HG02678 (cell line): ENCODE results near the gene LYZL2.
"Not testable (repeated sequence)": the region's sequence is repeated elsewhere in the genome, so short reads cannot be mapped to it uniquely, and the experiment has no call there.

Source experiments
- ATAC-seq: cut with Tn5 transposase; IDR thresholded peaks from one replicate; pipeline ENCODE4 v1.9.1; 2021; ENCODE audit warnings: mild to moderate bottlenecking, moderate library complexity; ENCODE audit not compliant: unreplicated experiment

The LYZL2 gene

DNA sequence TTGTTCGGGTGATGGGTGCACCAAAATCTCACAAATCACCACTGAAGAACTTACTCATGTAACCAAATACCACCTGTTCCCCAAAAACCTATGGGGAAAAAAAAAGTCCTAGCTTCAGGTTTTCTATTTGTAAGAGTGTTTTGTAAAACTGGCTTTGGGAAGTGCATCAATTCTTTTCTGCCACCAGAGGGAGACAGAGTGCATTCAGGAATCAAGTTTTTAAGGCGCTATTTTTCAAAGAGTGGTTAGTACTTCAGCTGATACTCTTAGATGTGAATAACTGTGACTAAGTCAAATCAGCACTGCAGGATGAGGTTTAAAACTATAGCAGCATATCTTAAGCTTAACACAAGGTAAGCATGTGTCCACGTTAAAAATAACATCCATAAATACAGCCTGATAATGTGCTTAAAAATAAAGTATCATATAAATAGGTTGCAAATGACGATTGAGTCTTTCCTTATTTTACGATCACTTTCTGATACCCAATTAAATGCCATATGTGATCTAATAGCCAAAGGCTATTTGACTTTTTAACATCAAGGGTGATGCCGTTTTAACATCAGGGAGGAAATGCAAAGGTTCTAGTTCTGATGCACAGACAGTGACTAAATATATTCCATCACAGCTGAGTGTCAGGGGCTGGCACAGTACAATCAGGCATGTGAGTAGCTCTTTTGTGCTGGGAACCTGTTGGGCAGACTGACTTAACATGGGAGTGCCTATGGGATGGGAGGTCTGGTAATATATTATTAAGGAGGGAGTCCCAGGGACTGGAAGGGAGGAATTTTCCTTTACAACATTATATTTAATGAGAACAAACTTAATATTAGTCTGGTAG lies 10.6 kb upstream of the LYZL2 start:
- ATAC-seq = no peak

DNA sequence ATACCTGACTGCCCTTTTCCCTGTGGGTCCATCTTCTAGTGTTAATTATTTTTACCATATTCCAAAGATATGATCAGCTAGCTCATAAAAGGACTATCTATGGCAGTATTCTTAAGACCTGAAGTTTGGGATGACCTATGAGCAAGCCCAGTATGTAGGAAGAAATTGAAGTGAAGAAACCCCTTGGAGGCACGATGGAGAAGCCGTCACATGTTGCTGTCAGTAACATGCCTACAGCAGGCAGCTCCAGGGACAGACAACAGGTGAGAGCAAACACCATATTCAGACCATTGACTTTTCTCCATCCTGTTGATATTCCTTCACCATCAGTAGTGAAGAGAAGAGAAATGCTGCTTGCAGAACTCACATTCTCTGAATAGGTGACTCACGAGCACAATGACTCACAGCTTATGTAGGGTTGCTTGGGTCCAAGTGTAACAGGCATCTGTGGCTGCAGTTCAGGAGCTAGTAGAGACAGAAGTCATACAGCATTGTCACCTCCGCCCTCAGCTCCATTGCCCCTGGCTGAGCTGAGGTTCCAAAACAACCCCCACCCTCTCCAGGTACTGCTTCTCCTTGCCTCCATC lies 8.4 kb upstream of the LYZL2 start:
- no peak for ATAC-seq

DNA sequence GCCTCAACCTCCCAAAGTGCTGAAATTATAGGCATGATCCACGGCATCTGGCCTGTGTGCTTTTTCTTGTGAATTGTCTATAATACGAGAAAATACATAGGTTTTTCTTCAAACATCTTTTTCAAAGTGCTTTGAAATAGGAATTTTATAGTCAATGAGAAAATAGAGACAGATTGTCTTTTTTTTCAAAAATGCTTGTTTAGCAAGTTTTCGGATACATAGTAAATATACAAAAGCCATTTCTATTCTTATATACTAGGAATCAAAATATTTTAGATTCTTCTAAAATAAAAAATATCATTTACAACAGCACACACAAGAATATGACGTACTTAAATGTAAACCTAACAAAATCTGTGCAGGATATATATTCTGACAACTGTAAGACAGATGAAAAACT lies 1.6 kb upstream of the LYZL2 start:
- ATAC-seq = no peak

DNA sequence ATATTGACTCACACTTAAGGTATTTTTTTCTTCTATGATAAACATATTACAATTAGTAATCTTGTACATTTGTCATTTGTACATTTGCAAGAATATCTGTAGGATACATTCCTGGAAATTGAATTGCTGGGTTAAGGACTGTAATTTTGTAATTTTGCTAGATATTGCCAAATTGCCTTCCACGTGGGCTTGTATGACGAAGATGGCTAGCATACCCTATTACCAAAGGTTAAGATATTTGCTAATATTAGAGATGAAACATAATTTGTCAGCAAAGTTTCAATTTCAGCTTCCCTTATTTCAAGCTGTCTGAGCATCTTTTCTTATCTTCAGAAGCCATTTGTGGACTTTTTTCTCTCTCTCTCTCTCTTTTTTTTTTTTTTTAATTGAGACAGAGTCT lies 1.0 kb upstream of the LYZL2 start:
- no peak for ATAC-seq

DNA sequence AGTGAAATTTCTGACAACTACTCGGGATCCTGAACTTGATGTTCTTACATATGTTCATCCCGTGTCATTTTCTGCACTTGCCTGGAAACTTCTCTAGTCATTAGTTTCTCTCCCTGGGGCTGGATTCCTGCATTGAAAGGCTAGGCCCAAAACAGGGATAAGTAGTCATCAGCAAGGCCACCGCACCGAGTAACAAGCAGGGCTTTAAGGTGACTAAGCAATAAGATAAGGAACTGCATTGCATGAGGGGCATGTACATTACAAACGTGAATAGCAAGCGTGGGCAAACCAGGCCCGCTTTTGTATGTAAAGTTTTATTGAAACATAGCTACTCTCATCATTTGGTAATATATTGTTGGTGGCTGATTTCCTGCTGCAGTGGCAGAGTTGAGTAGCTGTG lies 977 bp downstream of the LYZL2 start:
- not testable (repeated sequence) for ATAC-seq

DNA sequence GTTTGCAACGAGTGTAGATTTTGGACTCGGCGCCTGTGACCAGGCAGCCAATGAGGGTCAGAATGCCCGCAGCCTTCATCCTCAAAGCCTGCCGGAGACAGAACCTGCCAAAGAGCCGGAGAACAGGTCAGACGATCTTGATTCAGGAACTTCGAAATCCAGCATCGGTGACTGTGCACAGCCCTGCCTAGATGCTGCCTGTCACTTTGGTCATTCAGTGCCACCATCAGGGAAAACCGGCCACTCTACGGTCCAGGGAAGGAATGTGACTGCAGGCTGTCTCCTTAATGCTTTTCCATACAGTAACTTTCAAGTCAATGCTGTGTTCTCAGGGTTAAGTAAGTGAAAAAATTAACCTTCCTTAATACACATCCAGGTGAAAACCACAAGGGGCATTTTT lies 2.7 kb downstream of the LYZL2 start:
- ATAC-seq = not testable (repeated sequence)

DNA sequence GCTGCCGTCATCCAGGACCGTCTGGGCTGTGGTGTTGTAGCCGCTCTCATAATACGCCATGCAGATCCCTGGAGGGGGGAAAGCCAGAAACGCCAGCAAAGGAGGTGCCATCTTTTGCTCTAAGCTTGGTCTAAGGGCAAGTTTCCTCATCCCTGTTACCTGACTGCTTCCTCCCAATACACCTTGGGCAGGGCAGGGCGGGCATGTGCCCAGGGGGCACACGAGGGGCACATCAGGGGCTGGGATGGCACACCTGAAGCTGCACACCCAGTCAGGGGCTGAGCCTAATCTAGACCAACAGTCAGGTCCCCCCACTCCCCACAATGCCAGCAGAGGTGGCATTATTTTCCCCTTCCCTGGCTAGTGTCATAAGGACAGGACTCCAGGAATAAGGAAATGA lies 3.4 kb downstream of the LYZL2 start:
- not testable (repeated sequence) for ATAC-seq

DNA sequence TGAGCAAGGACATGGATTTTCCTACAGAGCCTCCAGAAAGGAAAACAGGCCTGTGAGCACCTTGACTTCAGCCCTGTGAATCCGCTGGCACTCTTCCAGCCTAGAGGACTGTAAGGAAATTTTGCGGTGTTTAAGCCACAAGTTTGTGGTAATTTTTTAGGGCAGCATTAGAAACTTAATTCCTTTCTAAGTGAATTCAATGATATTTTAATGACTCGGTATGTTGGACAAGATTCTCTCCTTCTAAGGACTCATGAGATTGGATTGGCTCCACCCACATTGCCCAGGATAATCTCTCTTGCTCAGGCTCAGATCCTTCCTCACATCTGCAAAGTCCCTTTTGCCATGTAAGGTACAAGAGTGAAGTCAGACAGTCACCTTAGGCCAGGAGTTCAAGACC lies 4.5 kb downstream of the LYZL2 start:
- no peak for ATAC-seq

DNA sequence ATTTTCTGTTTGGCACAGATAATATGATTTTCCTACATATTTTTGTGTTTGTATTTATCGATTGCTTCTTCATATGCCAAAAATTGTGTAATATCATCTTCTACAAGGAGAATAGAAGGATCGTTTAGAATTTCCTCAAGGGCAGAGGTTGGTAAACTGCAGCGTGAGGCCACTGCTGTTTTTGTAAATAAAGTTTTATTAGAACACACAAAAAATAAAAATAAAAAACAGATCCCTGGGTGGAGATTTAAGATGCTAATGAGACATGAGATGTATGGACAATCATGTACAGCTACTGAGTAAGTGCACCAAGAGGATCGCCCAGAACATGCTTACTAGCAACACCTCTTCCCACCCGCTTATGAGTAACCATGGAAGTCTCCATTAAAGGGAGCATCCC lies 9.6 kb downstream of the LYZL2 start:
- ATAC-seq = no peak

DNA sequence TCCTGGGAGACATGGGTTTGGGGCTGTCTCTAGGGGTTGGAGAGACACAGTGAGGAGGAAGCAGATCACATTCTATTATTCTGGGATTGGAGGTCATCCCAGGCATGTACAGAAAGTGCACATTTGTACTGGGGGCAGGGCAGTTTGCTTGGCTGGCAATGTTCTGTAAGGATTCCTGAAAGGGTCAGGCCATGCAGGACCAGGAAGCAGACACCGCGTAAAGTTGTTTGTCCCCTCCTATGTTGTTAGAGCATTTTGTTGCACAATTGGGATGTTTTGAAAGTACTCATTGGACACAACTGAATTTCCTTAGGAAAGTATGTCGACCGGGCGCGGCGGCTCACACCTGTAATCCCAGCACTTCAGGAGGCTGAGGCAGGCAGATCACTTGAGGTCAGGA lies 12.5 kb downstream of the LYZL2 start:
- ATAC-seq = no peak

DNA sequence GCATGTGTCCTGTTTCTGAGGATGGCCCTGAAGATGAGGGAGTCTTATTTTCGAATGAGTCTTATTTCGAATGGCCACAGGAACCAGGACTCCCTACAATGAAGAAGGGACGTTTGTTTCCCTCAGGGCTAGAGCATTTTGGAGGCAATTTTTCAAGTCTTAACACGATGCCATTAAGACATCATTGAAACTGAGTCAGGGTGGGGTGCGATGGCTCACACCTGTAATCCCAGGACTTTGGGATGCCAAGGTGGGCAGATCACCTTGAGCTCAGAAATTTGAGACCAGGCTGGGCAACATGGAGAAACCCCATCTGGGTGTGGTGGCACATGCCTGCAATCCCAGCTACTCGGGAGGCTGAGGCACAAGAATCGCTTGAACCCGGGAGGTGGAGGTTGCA lies 18.5 kb downstream of the LYZL2 start:
- not testable (repeated sequence) for ATAC-seq

DNA sequence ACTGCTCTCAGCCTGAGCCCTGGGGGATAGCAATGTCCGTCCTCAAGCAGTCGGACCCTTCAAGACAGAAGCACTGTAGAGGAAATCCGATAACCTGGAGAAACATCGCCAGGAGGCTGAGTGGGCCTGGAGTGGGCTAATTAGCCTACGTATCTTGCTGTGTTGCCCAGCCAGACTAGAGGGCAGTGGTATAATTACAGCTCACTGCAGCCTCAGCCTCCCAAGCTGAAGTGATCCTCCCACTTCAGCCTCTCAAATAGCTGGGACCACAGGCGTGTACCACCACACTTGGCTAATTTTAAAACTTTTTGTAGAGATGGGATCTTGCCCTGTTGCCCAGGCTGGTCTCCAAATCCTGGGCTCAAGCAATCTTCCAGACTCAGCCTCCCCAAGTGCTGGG lies 21.7 kb downstream of the LYZL2 start:
- ATAC-seq = no peak

DNA sequence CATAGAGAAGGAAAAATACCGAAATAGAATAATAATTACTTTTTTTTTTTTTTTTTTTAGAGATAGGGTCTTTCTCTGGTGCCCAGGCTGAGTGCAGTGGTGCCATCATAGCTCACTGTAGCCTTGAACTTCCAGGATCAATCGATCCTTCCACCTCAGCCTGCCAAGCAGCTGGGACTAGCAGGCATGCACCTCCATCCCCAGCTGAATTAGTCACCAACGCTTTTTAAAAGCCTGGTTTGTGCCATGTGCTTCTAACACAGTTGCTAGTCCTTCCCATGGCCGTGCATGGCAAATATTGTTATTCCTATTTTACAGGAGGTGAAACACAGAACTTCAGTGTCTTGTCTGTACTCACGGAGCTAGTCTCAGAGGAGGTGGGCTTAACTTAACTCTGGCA lies 23.2 kb downstream of the LYZL2 start:
- ATAC-seq = no peak

DNA sequence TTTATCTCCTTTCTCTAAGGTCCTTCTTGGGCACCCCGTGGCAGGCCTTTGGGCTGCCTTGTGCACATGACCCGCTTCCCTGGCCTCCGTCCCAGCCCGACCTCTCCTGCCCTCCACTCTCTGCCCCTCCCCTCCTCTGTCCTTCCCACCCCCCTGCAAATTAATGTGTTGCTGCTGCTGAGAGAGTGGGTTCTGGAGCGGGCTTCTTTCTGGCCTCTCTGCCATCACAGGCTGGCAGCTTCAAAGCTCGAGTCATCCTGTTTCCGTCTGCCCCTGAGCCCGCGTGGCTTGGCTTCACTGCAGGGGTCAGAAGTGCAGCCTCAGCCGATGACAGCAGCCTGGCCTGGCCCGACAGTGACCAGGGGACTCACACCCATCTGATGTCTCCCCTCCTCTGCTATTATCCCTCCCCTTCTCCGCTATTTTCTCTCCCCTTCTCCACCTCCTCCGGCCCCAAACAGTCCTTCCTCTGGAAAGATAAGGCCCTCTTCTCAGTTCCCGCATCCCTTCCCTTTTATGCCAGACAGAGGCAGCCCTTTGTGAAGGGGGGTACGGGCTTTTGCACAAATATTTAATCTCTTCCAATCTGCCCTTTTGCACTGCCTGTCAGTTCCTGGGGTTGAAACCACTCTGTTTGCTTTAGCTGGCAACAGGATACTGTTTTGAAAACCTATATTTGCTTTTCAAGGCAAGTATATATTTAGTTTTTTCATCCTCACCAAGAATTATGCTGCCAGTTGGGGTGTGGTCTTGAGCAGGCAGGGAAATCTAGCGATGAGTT lies 24.0 kb downstream of the LYZL2 start:
- ATAC-seq = not testable (repeated sequence)

DNA sequence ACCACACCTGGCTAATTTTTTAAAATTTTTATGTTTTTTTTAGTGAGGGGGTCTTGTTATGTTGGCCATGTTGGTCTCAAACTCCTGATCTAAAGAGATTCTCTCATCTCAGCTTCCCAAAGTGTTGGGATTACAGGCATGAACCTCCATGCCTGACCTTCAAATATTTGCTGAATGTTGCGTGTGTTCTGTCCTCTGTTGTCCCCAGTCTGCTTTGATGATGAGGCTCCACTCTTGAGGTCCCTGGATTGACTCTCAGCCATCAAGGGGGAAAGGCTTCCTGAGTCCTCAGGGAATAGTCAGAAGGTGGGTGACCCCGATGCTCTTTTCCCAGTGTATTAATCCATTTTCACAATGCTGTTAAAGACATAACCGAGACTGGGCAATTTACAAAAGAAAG lies 26.0 kb downstream of the LYZL2 start:
- ATAC-seq = no peak

DNA sequence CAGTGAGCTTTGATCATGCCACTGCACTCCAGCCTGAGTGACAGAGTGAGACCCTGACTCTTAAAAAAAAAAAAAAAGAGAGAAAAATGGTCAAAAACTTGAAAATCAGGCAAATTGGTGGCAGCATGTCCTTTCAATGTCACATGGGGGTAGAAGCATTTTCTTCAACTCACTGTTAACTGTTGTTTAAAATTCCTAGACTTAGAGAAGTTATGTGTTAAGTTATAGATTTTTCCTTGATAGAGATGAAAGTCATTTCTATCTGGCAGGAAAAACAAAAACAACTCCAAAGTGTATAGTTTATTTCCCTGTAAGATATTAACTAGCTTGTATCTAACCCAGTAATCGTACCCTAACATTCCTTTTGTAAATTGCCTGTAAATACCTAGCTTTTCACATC lies 26.8 kb downstream of the LYZL2 start:
- no peak for ATAC-seq

DNA sequence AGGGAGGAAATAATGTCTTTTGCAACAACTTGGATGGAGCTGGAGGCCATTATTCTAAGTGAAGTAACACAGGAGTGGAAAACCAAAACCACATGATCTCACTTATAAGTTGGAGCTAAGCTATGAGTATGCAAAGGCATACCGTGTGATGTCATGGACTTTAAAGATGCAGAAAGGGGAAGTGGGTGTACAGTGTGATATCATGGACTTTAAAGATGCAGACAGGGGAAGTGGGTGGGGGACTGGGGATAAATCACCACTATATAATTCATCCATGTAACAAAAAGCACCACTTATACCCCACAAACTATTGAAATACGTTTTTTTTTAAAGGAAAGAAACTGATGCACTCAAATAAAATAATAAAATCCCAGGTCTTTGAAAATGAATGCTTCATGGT lies 29.5 kb downstream of the LYZL2 start:
- no peak for ATAC-seq

DNA sequence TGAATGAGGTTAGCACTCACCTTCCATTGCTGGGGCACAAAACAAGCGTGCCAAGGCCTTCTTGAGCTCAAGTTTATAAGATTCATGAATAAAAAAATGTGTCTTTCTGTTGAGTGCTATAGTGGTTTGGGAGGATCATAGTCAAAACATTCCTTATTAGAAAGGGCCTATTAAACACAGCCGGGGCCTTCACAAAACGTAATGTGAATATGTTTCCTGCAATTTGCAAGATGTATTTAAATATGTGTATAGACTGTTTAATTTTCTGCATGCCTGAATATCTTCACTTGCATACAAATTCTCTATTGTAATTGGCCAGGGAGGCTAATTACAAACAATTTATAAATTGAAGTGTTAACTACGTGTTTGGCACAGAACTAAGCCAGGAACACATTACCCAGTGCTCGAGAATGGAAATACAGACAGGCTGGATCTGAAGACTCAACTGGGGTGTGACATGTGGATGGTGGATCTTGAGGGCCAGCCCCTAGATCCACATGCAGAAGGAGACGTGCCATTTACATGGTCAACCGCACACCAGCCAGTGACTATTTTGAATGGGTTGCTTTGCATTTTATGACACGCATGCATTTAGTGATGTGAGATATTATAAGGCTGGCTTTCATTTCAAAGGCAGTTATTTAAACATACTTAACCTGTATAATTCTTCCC lies 31.3 kb downstream of the LYZL2 start:
- ATAC-seq = no peak

DNA sequence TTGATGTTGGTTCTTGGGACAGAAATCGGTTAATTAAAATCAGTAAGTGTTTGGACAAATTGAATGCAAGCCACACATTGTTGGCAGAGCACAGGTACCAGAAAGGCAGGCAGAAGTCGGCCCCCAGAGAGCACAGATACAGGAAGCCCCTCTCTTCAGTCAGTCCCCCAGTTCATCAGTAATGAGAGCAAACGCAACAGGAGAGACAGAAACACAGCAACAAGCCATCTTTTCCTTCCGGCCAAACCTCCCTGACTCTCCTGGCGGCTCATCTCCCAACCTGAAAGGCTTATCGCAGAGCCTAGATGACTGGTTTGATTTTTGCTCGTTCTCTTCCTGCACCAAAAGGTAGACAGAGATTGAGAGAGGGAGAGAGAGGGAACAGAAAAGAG lies 32.1 kb downstream of the LYZL2 start:
- not testable (repeated sequence) for ATAC-seq

DNA sequence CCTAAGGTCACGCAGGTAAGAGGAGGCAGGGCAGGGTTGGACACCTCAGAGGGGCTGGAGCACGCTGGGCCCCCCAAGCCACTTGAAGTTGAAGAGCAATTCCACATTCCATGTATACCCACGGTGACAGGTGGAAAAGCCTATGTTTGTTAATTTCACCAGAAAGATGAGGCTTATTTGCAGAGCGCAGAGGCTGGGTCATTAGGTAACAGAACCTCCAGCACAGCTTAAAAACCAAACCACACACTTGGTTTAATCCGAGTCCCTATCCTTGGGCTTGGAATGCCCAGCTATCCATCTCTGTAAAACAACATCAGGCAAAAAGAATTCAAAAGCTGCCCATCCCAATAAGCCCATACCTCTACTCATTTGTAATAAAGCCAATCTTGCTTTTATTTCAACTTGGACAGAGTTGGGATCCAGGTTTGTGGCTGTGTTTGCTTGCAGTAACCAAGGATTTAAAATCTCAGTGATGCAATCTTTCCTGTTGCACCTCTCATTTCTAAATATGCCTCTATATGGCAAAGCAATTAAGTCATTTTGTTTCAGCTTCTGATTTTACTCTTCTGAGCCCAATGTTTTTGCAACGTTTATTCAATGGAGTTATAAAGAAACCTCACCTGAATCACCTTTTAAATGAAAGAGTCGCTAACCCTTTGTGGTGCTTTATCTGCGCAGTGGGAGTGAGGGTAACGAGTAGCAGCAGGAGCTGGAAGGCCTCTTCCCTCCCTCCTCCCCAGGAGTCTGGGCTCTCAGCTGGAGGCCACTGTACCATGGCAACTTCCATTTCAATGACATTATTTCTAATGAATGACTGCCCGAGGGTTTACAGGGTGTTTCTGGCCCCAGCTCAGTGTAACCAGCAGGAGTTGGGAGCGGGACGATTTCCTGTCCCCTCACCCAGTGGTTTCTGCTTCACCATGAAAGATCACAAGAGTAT lies 32.8 kb downstream of the LYZL2 start:
- ATAC-seq = not testable (repeated sequence)
